Measurements from ENCODE around the gene OSBP2.

The OSBP2 gene

GRCh38 chr22:30908051-30908461 is 213.4 kb downstream of the OSBP2 start:
- H3K4me1 Mint-ChIP-seq (ENCODE audit: low read depth in 2 of 2) = peaks cover 0 to under 1% of the 10 kb centered on the region in 2 donors
- H3K27ac Mint-ChIP-seq = no peak overlapping the region
- DNase-seq = no peak
- H3K4me3 Mint-ChIP-seq = no peak overlapping the region
- no peaks in the 10 kb centered on the region for H3K27me3 Mint-ChIP-seq
- no peak for ATAC-seq (replicated peaks)
- H3K36me3 Mint-ChIP-seq (ENCODE audit: insufficient read depth) = peaks cover 2% of the 10 kb centered on the region
- no peaks in the 10 kb centered on the region for H3K9me3 Mint-ChIP-seq

- Mint-ChIP-seq H3K4me3 (no peak overlapping the region), H3K27ac (no peak overlapping the region), H3K4me1 (ENCODE audit: low read depth in 2 of 2) (no peaks in the 10 kb centered on the region), H3K27me3 (no peaks in the 10 kb centered on the region), H3K9me3 (no peaks in the 10 kb centered on the region), H3K36me3 (ENCODE audit: insufficient read depth) (no peaks in the 10 kb centered on the region)
- no peak for DNase-seq
- ATAC-seq (replicated peaks) = no peak
Measured at GRCh38 chr22:30909306-30909705, 214.6 kb downstream of the OSBP2 start.

GRCh38 chr22:30910358-30910757 is 215.7 kb downstream of the OSBP2 start:
- H3K4me1 Mint-ChIP-seq (ENCODE audit: low read depth in 2 of 2) = no peaks in the 10 kb centered on the region
- H3K4me3 Mint-ChIP-seq = no peak overlapping the region
- DNase-seq (no peak), ATAC-seq (replicated peaks) (no peak)
- no peaks in the 10 kb centered on the region for H3K9me3 Mint-ChIP-seq
- no peak overlapping the region for H3K27ac Mint-ChIP-seq
- H3K27me3 Mint-ChIP-seq = no peaks in the 10 kb centered on the region
- H3K36me3 Mint-ChIP-seq (ENCODE audit: insufficient read depth) = no peaks in the 10 kb centered on the region

GRCh38 chr22:30918761-30919160 is 224.1 kb downstream of the OSBP2 start:
- Mint-ChIP-seq H3K9me3 (no peaks in the 10 kb centered on the region), H3K27me3 (no peaks in the 10 kb centered on the region), H3K27ac (no peak overlapping the region), H3K4me3 (no peak overlapping the region), H3K4me1 (ENCODE audit: low read depth in 2 of 2) (peaks cover 8 to 9% of the 10 kb centered on the region in 2 donors), H3K36me3 (ENCODE audit: insufficient read depth) (peaks cover 8% of the 10 kb centered on the region)
- DNase-seq = no peak
- ATAC-seq (replicated peaks) = no peak

- ATAC-seq (replicated peaks) = no peak
- H3K9me3 Mint-ChIP-seq = no peaks in the 10 kb centered on the region
- H3K27me3 Mint-ChIP-seq = no peaks in the 10 kb centered on the region
- peak overlapping the region in 1 of 2 donors; percentile 60 for H3K4me3 Mint-ChIP-seq
- H3K36me3 Mint-ChIP-seq (ENCODE audit: insufficient read depth) = peaks cover 8% of the 10 kb centered on the region
- no peak for DNase-seq
- peaks cover 8 to 9% of the 10 kb centered on the region in 2 donors for H3K4me1 Mint-ChIP-seq (ENCODE audit: low read depth in 2 of 2)
- no peak overlapping the region for H3K27ac Mint-ChIP-seq
Measured at GRCh38 chr22:30919973-30920372, 225.3 kb downstream of the OSBP2 start.

- Mint-ChIP-seq H3K27me3 (no peaks in the 10 kb centered on the region), H3K4me3 (peak overlapping the region; percentile 60 to 77), H3K36me3 (ENCODE audit: insufficient read depth) (peaks cover 8% of the 10 kb centered on the region), H3K9me3 (no peaks in the 10 kb centered on the region), H3K4me1 (ENCODE audit: low read depth in 2 of 2) (peaks cover 8 to 9% of the 10 kb centered on the region in 2 donors), H3K27ac (no peak overlapping the region)
- DNase-seq (peak; percentile 81 to 86 (median 82)), ATAC-seq (replicated peaks) (peak; percentile 82)
Measured at GRCh38 chr22:30920407-30920806, 225.7 kb downstream of the OSBP2 start.

- Mint-ChIP-seq H3K27ac (peak overlapping the region; percentile 85 to 90), H3K27me3 (no peaks in the 10 kb centered on the region), H3K9me3 (no peaks in the 10 kb centered on the region), H3K36me3 (ENCODE audit: insufficient read depth) (peaks cover 11% of the 10 kb centered on the region), H3K4me3 (peak overlapping the region; percentile 77 to 80), H3K4me1 (ENCODE audit: low read depth in 2 of 2) (peaks cover 8 to 9% of the 10 kb centered on the region in 2 donors)
- DNase-seq (no peak), ATAC-seq (replicated peaks) (no peak)
Measured at GRCh38 chr22:30921108-30921507, 226.4 kb downstream of the OSBP2 start.

GRCh38 chr22:30922151-30922611 is 227.5 kb downstream of the OSBP2 start:
- Mint-ChIP-seq H3K27me3 (no peaks in the 10 kb centered on the region), H3K9me3 (no peaks in the 10 kb centered on the region)
- ATAC-seq (replicated peaks) = peak; percentile 77

GRCh38 chr22:30923168-30923900 is 228.7 kb downstream of the OSBP2 start:
- H3K9me3 Mint-ChIP-seq = no peaks in the 10 kb centered on the region
- H3K4me1 Mint-ChIP-seq (ENCODE audit: low read depth in 2 of 2) = peaks cover 8 to 9% of the 10 kb centered on the region in 2 donors
- H3K27ac Mint-ChIP-seq = peak overlapping the region; percentile 23 to 44
- no peaks in the 10 kb centered on the region for H3K27me3 Mint-ChIP-seq
- ATAC-seq (replicated peaks) (no peak), DNase-seq (no peak)
- no peak overlapping the region for H3K4me3 Mint-ChIP-seq
- peaks cover 24% of the 10 kb centered on the region for H3K36me3 Mint-ChIP-seq (ENCODE audit: insufficient read depth)

More at GRCh38 chr22:30922151-30922611, 227.5 kb downstream of the OSBP2 start:
- peak overlapping the region; percentile 77 to 80 for H3K4me3 Mint-ChIP-seq
- peaks cover 20% of the 10 kb centered on the region for H3K36me3 Mint-ChIP-seq (ENCODE audit: insufficient read depth)
- H3K27ac Mint-ChIP-seq = peak overlapping the region; percentile 85 to 90
- H3K4me1 Mint-ChIP-seq (ENCODE audit: low read depth in 2 of 2) = peaks cover 8 to 9% of the 10 kb centered on the region in 2 donors
- DNase-seq = peak; percentile 64 to 70 (median 68)

- Mint-ChIP-seq H3K9me3 (no peaks in the 10 kb centered on the region), H3K27ac (peak overlapping the region in 1 of 2 donors; percentile 0), H3K36me3 (ENCODE audit: insufficient read depth) (peaks cover 44% of the 10 kb centered on the region), H3K4me1 (ENCODE audit: low read depth in 2 of 2) (peaks cover 7 to 8% of the 10 kb centered on the region in 2 donors), H3K4me3 (no peak overlapping the region), H3K27me3 (no peaks in the 10 kb centered on the region)
- no peak for DNase-seq
- ATAC-seq (replicated peaks) = no peak
Measured at GRCh38 chr22:30925667-30926066, 231.0 kb downstream of the OSBP2 start.

- Mint-ChIP-seq H3K27ac (peak overlapping the region in 1 of 2 donors; percentile 69), H3K4me3 (no peak overlapping the region)
Measured at GRCh38 chr22:30926706-30927105, 232.0 kb downstream of the OSBP2 start.

GRCh38 chr22:30927806-30928205 is 233.1 kb downstream of the OSBP2 start:
- Mint-ChIP-seq H3K27ac (peak overlapping the region in 1 of 2 donors; percentile 5), H3K27me3 (no peaks in the 10 kb centered on the region), H3K4me1 (ENCODE audit: low read depth in 2 of 2) (peaks cover 4 to 11% of the 10 kb centered on the region in 2 donors), H3K36me3 (ENCODE audit: insufficient read depth) (peaks cover 49% of the 10 kb centered on the region), H3K4me3 (no peak overlapping the region), H3K9me3 (no peaks in the 10 kb centered on the region)
- DNase-seq (no peak), ATAC-seq (replicated peaks) (no peak)

More at GRCh38 chr22:30926706-30927105, 232.0 kb downstream of the OSBP2 start:
- Mint-ChIP-seq H3K36me3 (ENCODE audit: insufficient read depth) (peaks cover 54% of the 10 kb centered on the region), H3K9me3 (no peaks in the 10 kb centered on the region), H3K27me3 (no peaks in the 10 kb centered on the region), H3K4me1 (ENCODE audit: low read depth in 2 of 2) (peaks cover 4 to 12% of the 10 kb centered on the region in 2 donors)
- no peak for ATAC-seq (replicated peaks)
- DNase-seq = no peak

- Mint-ChIP-seq H3K9me3 (no peaks in the 10 kb centered on the region), H3K4me1 (ENCODE audit: low read depth in 2 of 2) (peaks cover 4 to 11% of the 10 kb centered on the region in 2 donors), H3K27ac (no peak overlapping the region), H3K36me3 (ENCODE audit: insufficient read depth) (peaks cover 51% of the 10 kb centered on the region), H3K27me3 (no peaks in the 10 kb centered on the region), H3K4me3 (no peak overlapping the region)
- DNase-seq (no peak), ATAC-seq (replicated peaks) (no peak)
Measured at GRCh38 chr22:30928401-30928800, 233.7 kb downstream of the OSBP2 start.

- DNase-seq (no peak), ATAC-seq (replicated peaks) (no peak)
- Mint-ChIP-seq H3K4me1 (ENCODE audit: low read depth in 2 of 2) (peaks cover 4 to 15% of the 10 kb centered on the region in 2 donors), H3K27me3 (no peaks in the 10 kb centered on the region), H3K27ac (peak overlapping the region in 1 of 2 donors; percentile 22), H3K36me3 (ENCODE audit: insufficient read depth) (peaks cover 63% of the 10 kb centered on the region), H3K4me3 (no peak overlapping the region), H3K9me3 (no peaks in the 10 kb centered on the region)
Measured at GRCh38 chr22:30930228-30930627, 235.6 kb downstream of the OSBP2 start.

All from effector memory CD8-positive, alpha-beta T cell (primary cell).